Measurements from ENCODE around the gene CAMK2A.

DNA sequence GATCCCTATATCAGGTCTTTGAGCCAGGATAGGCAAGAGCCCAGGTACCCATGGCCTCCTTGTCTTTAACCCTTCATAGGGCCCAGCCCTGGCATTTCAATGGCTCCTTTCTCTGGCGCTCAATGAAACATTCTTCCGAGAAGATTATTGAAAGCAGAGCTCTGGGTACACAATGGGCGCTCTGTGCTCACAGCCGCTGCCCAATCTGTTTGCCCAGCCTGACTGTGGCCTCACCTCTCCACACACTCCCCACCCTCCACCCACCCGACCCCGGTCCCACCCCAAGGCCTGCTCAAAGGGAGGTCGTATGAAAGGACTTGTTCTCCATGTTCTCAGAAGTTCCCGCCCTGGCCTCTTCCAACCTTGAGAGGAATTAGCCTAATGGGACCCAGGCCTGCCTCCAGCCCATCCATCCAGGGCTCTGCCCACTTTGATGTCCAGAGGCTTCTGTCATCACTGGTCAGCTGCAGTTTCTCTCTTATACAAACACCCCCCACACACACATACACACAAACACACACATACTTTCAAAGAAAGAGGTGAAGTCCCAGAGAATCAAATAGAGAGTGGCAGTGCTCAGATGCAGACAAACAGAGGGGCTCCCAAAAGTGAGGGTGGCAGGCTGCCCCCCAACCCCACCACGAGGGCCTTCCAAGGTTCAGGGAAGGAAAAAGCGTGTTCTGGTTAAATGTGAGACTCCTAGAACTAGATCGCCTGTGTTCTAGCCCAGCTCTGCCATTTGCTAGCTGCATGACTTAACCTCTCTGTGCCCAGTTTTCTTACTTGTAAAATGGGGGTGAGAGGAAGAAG lies 18.2 kb upstream of the CAMK2A start:
- TF ChIP-seq POLR2A (IDR thresholded peaks at IDR 0.05; ENCODE audit: low read depth, low read length): no peak
- TF ChIP-seq TAF1 (IDR thresholded peaks at IDR 0.05; ENCODE audit: low read depth, low read length): no peak
- TF ChIP-seq POU2F2 (IDR thresholded peaks at IDR 0.05; ENCODE audit: low read depth, low read length): no peak
- no peak for TF ChIP-seq SPI1 (IDR thresholded peaks at IDR 0.05; ENCODE audit: low read depth, low read length)
- TF ChIP-seq POLR2AphosphoS5 (IDR thresholded peaks at IDR 0.05; ENCODE audit: low read depth, low read length): no peak
- no peak for TF ChIP-seq PAX5 (IDR thresholded peaks at IDR 0.05; ENCODE audit: insufficient read depth, low read length, severe bottlenecking)
